HepG2 (cell line): ENCODE results near the gene SNAP25. TPM values are rescaled to one million over a fixed set of nuclear protein-coding genes. Genes with fewer than 3 reads are reported as not detected.

Experiments
- CBX2 ChIP-seq, 2 experiments: fragments of 200-600 bp in 1 of 2; sonication (generic); formaldehyde crosslinking in 1 of 2; IDR thresholded peaks; 2 replicates each; pipeline versions ENCODE4 v1.7.0 to v1.8.1; 2018 to 2022; ENCODE audit warnings: low read depth in 2 of 2, low read length in 1 of 2, mild to moderate bottlenecking in 1 of 2, missing genetic modification reagents in 1 of 2
- CC2D1A ChIP-seq: sonication (generic); formaldehyde crosslinking; IDR thresholded peaks from 2 replicates; pipeline ENCODE4 v1.8.1; 2023; ENCODE audit warnings: mild to moderate bottlenecking, missing genetic modification reagents
- DMAP1 ChIP-seq: IDR thresholded peaks from 2 replicates; pipeline ENCODE4 v1.6.1; 2016
- ELF3 ChIP-seq: IDR thresholded peaks from 2 replicates; pipeline ENCODE4 v1.6.1; 2016; ENCODE audit warnings: missing genetic modification reagents, missing compliant biosample characterization
- FOXA1 ChIP-seq, 2 experiments: fragments of 450-650 bp in 1 of 2; sonication (generic) in 1 of 2; formaldehyde crosslinking in 1 of 2; IDR thresholded peaks; 2 replicates each; pipeline versions ENCODE4 v1.4.0 to v1.6.1; 2016 to 2020; ENCODE audit warnings: missing genetic modification reagents in 1 of 2
- GPBP1L1 ChIP-seq: sonication (generic); formaldehyde crosslinking; IDR thresholded peaks from 2 replicates; pipeline ENCODE4 v1.5.0; 2020; ENCODE audit warnings: mild to moderate bottlenecking, missing genetic modification reagents
- HNRNPLL ChIP-seq: fragments of 200-400 bp; formaldehyde crosslinking; IDR thresholded peaks from 2 replicates; pipeline ENCODE4 v1.6.1; 2017; ENCODE audit warnings: mild to moderate bottlenecking, low read depth, low read length; ENCODE audit not compliant: poor library complexity, severe bottlenecking
- KDM3A ChIP-seq: IDR thresholded peaks from 2 replicates; pipeline ENCODE4 v1.6.1; 2018; ENCODE audit warnings: low read depth, missing compliant biosample characterization
- SKIL ChIP-seq: sonication (generic); formaldehyde crosslinking; IDR thresholded peaks from 2 replicates; pipeline ENCODE4 v1.8.0; 2022; ENCODE audit warnings: missing genetic modification reagents, mild to moderate bottlenecking, moderate library complexity, borderline replicate concordance
- SPEN ChIP-seq: sonication (generic); formaldehyde crosslinking; IDR thresholded peaks from 2 replicates; pipeline ENCODE4 v1.5.1; 2020; ENCODE audit warnings: low read depth, mild to moderate bottlenecking, missing genetic modification reagents
- WIZ ChIP-seq: sonication (generic); formaldehyde crosslinking; IDR thresholded peaks from 2 replicates; pipeline ENCODE4 v1.5.1; 2020; ENCODE audit warnings: mild to moderate bottlenecking, missing genetic modification reagents
- YEATS2 ChIP-seq: sonication (generic); formaldehyde crosslinking; IDR thresholded peaks from 2 replicates; pipeline ENCODE4 v1.4.0; 2020; ENCODE audit warnings: missing genetic modification reagents, borderline replicate concordance
- ZBTB42 ChIP-seq: sonication (generic); formaldehyde crosslinking; IDR thresholded peaks from 2 replicates; pipeline ENCODE4 v1.5.0; 2020; ENCODE audit warnings: mild to moderate bottlenecking, missing genetic modification reagents
- ZNF318 ChIP-seq: sonication (generic); formaldehyde crosslinking; IDR thresholded peaks from 2 replicates; pipeline ENCODE4 v1.4.0; 2020; ENCODE audit warnings: mild to moderate bottlenecking, missing genetic modification reagents
- ZNF549 ChIP-seq: sonication (generic); formaldehyde crosslinking; IDR thresholded peaks from 2 replicates; pipeline ENCODE4 v1.5.0; 2020; ENCODE audit warnings: missing genetic modification reagents
- ZNF615 ChIP-seq: sonication (generic); formaldehyde crosslinking; IDR thresholded peaks from 2 replicates; pipeline ENCODE4 v1.5.0; 2020; ENCODE audit warnings: mild to moderate bottlenecking, missing genetic modification reagents, borderline replicate concordance
- ZNF784 ChIP-seq: sonication (generic); formaldehyde crosslinking; IDR thresholded peaks from 2 replicates; pipeline ENCODE4 v1.5.1; 2020; ENCODE audit warnings: missing genetic modification reagents, mild to moderate bottlenecking, borderline replicate concordance
- ZNF839 ChIP-seq: sonication (generic); formaldehyde crosslinking; IDR thresholded peaks from 2 replicates; pipeline ENCODE4 v1.4.0; 2020; ENCODE audit warnings: missing genetic modification reagents, mild to moderate bottlenecking, borderline replicate concordance
- polyA plus RNA-seq, 8 experiments: library from polyadenylated mRNA; depleted of rRNA in 3 of 8; stranded (reverse) in 7 of 8; unstranded in 1 of 8; fragments of >200 nt; fragmentation: Illumina TruSeq in 4 of 8; extraction: Trizol in 4 of 8; gene quantifications; 2 replicates each; pipeline versions ENCODE4 v1.2.1 to v1.2.3, GENCODE V29; 2011 to 2016; ENCODE audit warnings: low read depth in 4 of 8, missing spikeins in 1 of 8, mixed read lengths in 1 of 8; ENCODE audit not compliant: insufficient read depth in 1 of 8
- total RNA-seq, 5 experiments: library from RNA; depleted of rRNA; stranded (reverse); fragments of >200 nt; fragmentation: Illumina TruSeq; extraction: Trizol; gene quantifications; 2 replicates each; pipeline ENCODE4 v1.2.3, GENCODE V29; 2016; ENCODE audit warnings: low read depth in 1 of 5

Gene SNAP25
- total and polyA plus RNA-seq, 2 of the 13 experiments (the other 11 are each of a cell fraction or from before 2014, with no cell fraction given), result not detected

GRCh38 chr20:10219452-10219791 lies 792 bp downstream of the SNAP25 start (continued):
- peak; percentile 80 for TF ChIP-seq YEATS2 (CRISPR knock-in tag)
- peak; percentile 95 for TF ChIP-seq ELF3 (CRISPR knock-in tag)
- peak; percentile 96; the same call in 1 of the 2 replicates for TF ChIP-seq ZNF615 (CRISPR knock-in tag)
- TF ChIP-seq CBX2 (IDR thresholded peaks at IDR 0.05; ENCODE audit: low read depth, low read length), result no peak
- no peak for TF ChIP-seq CBX2 (CRISPR knock-in tag; IDR thresholded peaks at IDR 0.05; ENCODE audit: low read depth)
- peak; percentile 98 for TF ChIP-seq KDM3A (CRISPR knock-in tag)
- TF ChIP-seq DMAP1, result peak; percentile 79; the same call in 1 of the 2 replicates
- peak; percentile 99 for TF ChIP-seq ZNF784 (CRISPR knock-in tag)
- no peak for TF ChIP-seq GPBP1L1 (CRISPR knock-in tag)
- peak; percentile 92 for TF ChIP-seq SPEN (CRISPR knock-in tag)
- peak; percentile 98; the same call in 1 of the 2 replicates for TF ChIP-seq ZNF318
- peak; percentile 100 for TF ChIP-seq WIZ (CRISPR knock-in tag)
- peak; percentile 85 for TF ChIP-seq SKIL (CRISPR knock-in tag)
- peak; percentile 92; the same call in 1 of the 2 replicates for TF ChIP-seq ZNF549 (CRISPR knock-in tag)
- TF ChIP-seq CC2D1A (CRISPR knock-in tag), result peak; percentile 95; the same call in 1 of the 2 replicates
- TF ChIP-seq ZNF839 (CRISPR knock-in tag), result peak; percentile 91; the same call in 1 of the 2 replicates
- no peak for TF ChIP-seq FOXA1 (IDR thresholded peaks at IDR 0.05)
- peak; percentile 61 for TF ChIP-seq FOXA1 (CRISPR knock-in tag; IDR thresholded peaks at IDR 0.05)
- peak; percentile 98 for TF ChIP-seq ZBTB42
- peak; percentile 24 for TF ChIP-seq HNRNPLL
